Neuronal stem cell (in vitro differentiated cells): ENCODE data around the gene AP1G1.

ENCODE experiments used
- DNase-seq: peaks from one replicate; pipeline ENCODE4 v3.0.0-alpha.2; 2013; ENCODE audit warnings: low spot score
- H2AFZ ChIP-seq: one replicate; pipeline ENCODE4 v1.6.1; 2013; ENCODE audit warnings: mild to moderate bottlenecking, low read length, inconsistent platforms
- H2AK5ac ChIP-seq: 2 replicates; pipeline ENCODE4 v1.6.1; 2013; ENCODE audit warnings: low read depth, mild to moderate bottlenecking, inconsistent platforms, low read length, moderate library complexity, mixed read lengths
- H2BK120ac ChIP-seq: 2 replicates; pipeline ENCODE4 v1.6.1; 2013; ENCODE audit warnings: low read depth, mild to moderate bottlenecking, inconsistent platforms, low read length, moderate library complexity, mixed read lengths
- H2BK12ac ChIP-seq: one replicate; pipeline ENCODE4 v1.6.1; 2013; ENCODE audit warnings: low read length, inconsistent platforms
- H2BK15ac ChIP-seq: 2 replicates; pipeline ENCODE4 v1.6.1; 2013; ENCODE audit warnings: mild to moderate bottlenecking, low read length, inconsistent platforms, mixed read lengths
- H2BK5ac ChIP-seq: one replicate; pipeline ENCODE4 v1.6.1; 2013; ENCODE audit warnings: inconsistent platforms, mild to moderate bottlenecking, low read length, moderate library complexity
- H3K14ac ChIP-seq: one replicate; pipeline ENCODE4 v1.6.1; 2013; ENCODE audit warnings: low read length, inconsistent platforms
- H3K18ac ChIP-seq: 2 replicates; pipeline ENCODE4 v1.6.1; 2013; ENCODE audit warnings: low read length, inconsistent platforms
- H3K23ac ChIP-seq: 2 replicates; pipeline ENCODE4 v1.6.1; 2013; ENCODE audit warnings: low read depth, mild to moderate bottlenecking, mixed read lengths, low read length, inconsistent platforms; ENCODE audit not compliant: poor library complexity
- H3K27ac ChIP-seq: replicated peaks from 3 replicates; pipeline ENCODE4 v1.5.1; 2013; ENCODE audit warnings: low read length, inconsistent platforms
- H3K27me3 ChIP-seq, 3 experiments: 2 replicates each; pipeline ENCODE4 v1.6.1; 2013; ENCODE audit warnings: low read length in 3 of 3, mild to moderate bottlenecking in 2 of 3, inconsistent platforms in 1 of 3, low read depth in 1 of 3, mixed read lengths in 1 of 3, moderate library complexity in 1 of 3; ENCODE audit not compliant: control insufficient read depth in 3 of 3, insufficient read depth in 3 of 3
- H3K36me3 ChIP-seq, 2 donors: replicated peaks in 1 of 2; 2 replicates each; pipeline ENCODE4 v1.6.1; 2013; ENCODE audit warnings: low read length in 2 of 2; ENCODE audit not compliant: control insufficient read depth in 2 of 2, insufficient read depth in 2 of 2
- H3K4ac ChIP-seq: 2 replicates; pipeline ENCODE4 v1.6.1; 2013; ENCODE audit warnings: inconsistent platforms, mild to moderate bottlenecking, low read length, moderate library complexity
- H3K4me1 ChIP-seq, 2 donors: 1 replicate in 1 of 2; 2 replicates in 1 of 2; pipeline ENCODE4 v1.6.1; 2013; ENCODE audit warnings: low read length in 2 of 2, low read depth in 1 of 2; ENCODE audit not compliant: control insufficient read depth in 2 of 2, insufficient read depth in 1 of 2
- H3K4me2 ChIP-seq: one replicate; pipeline ENCODE4 v1.6.1; 2013; ENCODE audit warnings: mild to moderate bottlenecking, low read length, inconsistent platforms; ENCODE audit not compliant: insufficient read depth, poor library complexity, severe bottlenecking
- H3K4me3 ChIP-seq, 2 donors: 2 replicates each; pipeline ENCODE4 v1.5.1; 2013; ENCODE audit warnings: low read length in 2 of 2, mild to moderate bottlenecking in 2 of 2, inconsistent platforms in 1 of 2, moderate library complexity in 1 of 2
- H3K79me1 ChIP-seq: one replicate; pipeline ENCODE4 v1.6.1; 2013; ENCODE audit warnings: low read depth, mild to moderate bottlenecking, inconsistent platforms, low read length, moderate library complexity
- H3K9ac ChIP-seq: one replicate; pipeline ENCODE4 v1.6.1; 2013; ENCODE audit warnings: mild to moderate bottlenecking, low read depth, low read length, inconsistent platforms; ENCODE audit not compliant: poor library complexity
- H3K9me3 ChIP-seq, 2 donors: replicated peaks in 1 of 2; 2 replicates each; pipeline versions ENCODE3 to v1.6.1; 2013; ENCODE audit warnings: low read length in 2 of 2, mild to moderate bottlenecking in 2 of 2, inconsistent platforms in 1 of 2, low read depth in 1 of 2, mixed read lengths in 1 of 2, moderate library complexity in 1 of 2; ENCODE audit not compliant: control insufficient read depth in 2 of 2, insufficient read depth in 1 of 2
- H4K8ac ChIP-seq: one replicate; pipeline ENCODE4 v1.6.1; 2013; ENCODE audit warnings: low read depth, mild to moderate bottlenecking, inconsistent platforms, low read length, moderate library complexity
- H4K91ac ChIP-seq: one replicate; pipeline ENCODE4 v1.6.1; 2013; ENCODE audit warnings: low read length, low read depth, mild to moderate bottlenecking, inconsistent platforms; ENCODE audit not compliant: poor library complexity
- WGBS, 2 donors: extraction: QIAGEN DNeasy Blood & Tissue Kit; methylation state at CpG; one replicate each; pipeline ENCODE4 v1.1.7; 2013; ENCODE audit warnings: missing lambda C conversion rate in 2 of 2, mixed read lengths in 1 of 2; ENCODE audit not compliant: insufficient read length in 2 of 2, insufficient replicate concordance in 1 of 2; ENCODE audit errors: extremely low coverage in 2 of 2; 5-methylcytosine and 5-hydroxymethylcytosine counted together

The AP1G1 gene

GRCh38 chr16:71843572-71843971, 34.9 kb upstream of the AP1G1 start:
- WGBS, 2 donors = no CpG with 5 or more reads among the region's 2 CpGs
- Histone ChIP-seq H3K27me3 (no peaks in the 10 kb centered on the region), H3K4ac (no peak overlapping the region), H2BK12ac (no peak overlapping the region), H2AFZ (no peak overlapping the region), H3K4me2 (no peak overlapping the region), H4K91ac (no peak overlapping the region), H3K27ac (no peak overlapping the region), H4K8ac (no peak overlapping the region), H2AK5ac (no peak overlapping the region), H2BK120ac (no peak overlapping the region), H3K14ac (no peak overlapping the region), H3K36me3 (peaks cover 5 to 10% of the 10 kb centered on the region in 2 donors), H3K4me3 (no peak overlapping the region), H3K23ac (no peak overlapping the region), H2BK15ac (no peak overlapping the region), H3K18ac (no peak overlapping the region), H3K79me1 (peaks cover 8% of the 10 kb centered on the region), H3K9ac (no peak overlapping the region), H2BK5ac (no peak overlapping the region), H3K9me3 (no peaks in the 10 kb centered on the region), H3K4me1 (peaks cover 6 to 7% of the 10 kb centered on the region in 2 donors)
- no peak for DNase-seq

- Histone ChIP-seq H3K9me3 (no peaks in the 10 kb centered on the region), H2AK5ac (no peak overlapping the region), H3K79me1 (no peaks in the 10 kb centered on the region), H4K91ac (no peak overlapping the region), H3K27me3 (no peaks in the 10 kb centered on the region), H3K4me3 (no peak overlapping the region), H3K14ac (no peak overlapping the region), H3K27ac (no peak overlapping the region), H3K36me3 (no peaks in the 10 kb centered on the region), H2BK12ac (no peak overlapping the region), H4K8ac (no peak overlapping the region), H2BK120ac (no peak overlapping the region), H3K18ac (no peak overlapping the region), H3K4me1 (no peaks in the 10 kb centered on the region), H3K9ac (no peak overlapping the region), H3K4ac (no peak overlapping the region), H2AFZ (no peak overlapping the region), H3K4me2 (no peak overlapping the region), H2BK5ac (no peak overlapping the region), H2BK15ac (no peak overlapping the region), H3K23ac (no peak overlapping the region)
- DNase-seq = no peak
- no CpG with 5 or more reads among the region's 7 CpGs for WGBS, 2 donors
Observed at GRCh38 chr16:71840052-71840451, 31.4 kb upstream of the AP1G1 start.

- no CpG with 5 or more reads among the region's 3 CpGs for WGBS, 2 donors
- no peak for DNase-seq
- no peak overlapping the region for H3K14ac ChIP-seq
Observed at GRCh38 chr16:71837150-71837549, 28.5 kb upstream of the AP1G1 start.

GRCh38 chr16:71834291-71834690, 25.7 kb upstream of the AP1G1 start:
- Histone ChIP-seq H3K79me1 (no peaks in the 10 kb centered on the region), H2BK12ac (no peak overlapping the region), H2AFZ (no peak overlapping the region), H3K27ac (no peak overlapping the region), H3K4me2 (no peak overlapping the region), H4K8ac (no peak overlapping the region), H3K23ac (no peak overlapping the region), H3K4ac (no peak overlapping the region), H3K4me3 (no peak overlapping the region), H2AK5ac (no peak overlapping the region), H2BK15ac (no peak overlapping the region), H4K91ac (no peak overlapping the region), H3K9ac (no peak overlapping the region), H3K18ac (no peak overlapping the region), H3K36me3 (no peaks in the 10 kb centered on the region), H3K14ac (no peak overlapping the region), H3K27me3 (no peaks in the 10 kb centered on the region), H2BK5ac (no peak overlapping the region), H2BK120ac (no peak overlapping the region), H3K9me3 (no peaks in the 10 kb centered on the region), H3K4me1 (no peaks in the 10 kb centered on the region)
- no peak for DNase-seq
- no CpG with 5 or more reads among the region's 3 CpGs for whole genome bisulfite sequencing, 2 donors

More at GRCh38 chr16:71837150-71837549, 28.5 kb upstream of the AP1G1 start:
- Histone ChIP-seq H3K27me3 (no peaks in the 10 kb centered on the region), H2BK15ac (no peak overlapping the region), H3K18ac (no peak overlapping the region), H3K23ac (no peak overlapping the region), H3K9ac (no peak overlapping the region), H3K36me3 (no peaks in the 10 kb centered on the region), H3K4ac (no peak overlapping the region), H3K4me1 (no peaks in the 10 kb centered on the region), H3K4me2 (no peak overlapping the region), H2AFZ (no peak overlapping the region), H3K79me1 (no peaks in the 10 kb centered on the region), H3K9me3 (no peaks in the 10 kb centered on the region), H4K8ac (no peak overlapping the region), H3K4me3 (no peak overlapping the region), H4K91ac (no peak overlapping the region), H2BK120ac (no peak overlapping the region), H2AK5ac (no peak overlapping the region), H3K27ac (no peak overlapping the region), H2BK5ac (no peak overlapping the region), H2BK12ac (no peak overlapping the region)
